ENCODE data around the gene RUNX3. TPM values are rescaled to one million over a fixed set of nuclear protein-coding genes. Genes with fewer than 3 reads are reported as not detected.
"Not testable (repeated sequence)": the region's sequence is repeated elsewhere in the genome, so short reads cannot be mapped to it uniquely, and the experiment has no call there.

The RUNX3 gene
- under 0.01 TPM in 1 of 2 replicates, not detected in the other for total RNA-seq

GRCh38 chr1:24930260-24931145, at the start of gene RUNX3:
RUNX3 (minus strand) TSS chr1:24930276; CDS start chr1:24929868, 408 bp downstream.
- no peak for DNase-seq (ENCODE audit: low read depth, low spot score)

GRCh38 chr1:24979232-24979631, 49.2 kb upstream of the RUNX3 start:
- not testable (repeated sequence) for DNase-seq (ENCODE audit: low read depth, low spot score)

GRCh38 chr1:24978383-24979032, 48.4 kb upstream of the RUNX3 start:
- DNase-seq (ENCODE audit: low read depth, low spot score), result no peak

DNA sequence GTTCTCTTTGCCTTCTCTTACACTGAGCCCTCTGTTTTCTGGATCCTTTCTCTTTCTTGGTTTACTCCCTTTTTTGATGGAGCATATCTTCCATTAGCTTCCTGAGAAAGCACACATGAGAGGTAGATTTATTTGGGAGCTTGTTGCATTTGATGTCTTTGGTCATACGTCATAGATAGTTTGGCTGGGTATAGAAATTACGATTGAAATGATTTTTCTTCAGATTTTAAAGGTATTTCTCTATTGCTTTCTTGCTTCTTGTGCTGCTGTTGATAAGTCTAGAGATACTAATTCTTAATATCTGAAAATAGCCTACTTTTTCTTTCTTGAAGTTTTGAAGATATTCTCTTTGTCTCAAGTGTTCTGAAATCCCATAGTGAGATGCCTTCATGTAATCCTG, 45.3 kb upstream of the RUNX3 start:
- DNase-seq (ENCODE audit: low read depth, low spot score), result no peak

- no peak for DNase-seq (ENCODE audit: low read depth, low spot score)
Measured at GRCh38 chr1:24973315-24973714, 43.2 kb upstream of the RUNX3 start.

- no peak for DNase-seq (ENCODE audit: low read depth, low spot score)
Measured at GRCh38 chr1:24972915-24973242, 42.8 kb upstream of the RUNX3 start.

DNA sequence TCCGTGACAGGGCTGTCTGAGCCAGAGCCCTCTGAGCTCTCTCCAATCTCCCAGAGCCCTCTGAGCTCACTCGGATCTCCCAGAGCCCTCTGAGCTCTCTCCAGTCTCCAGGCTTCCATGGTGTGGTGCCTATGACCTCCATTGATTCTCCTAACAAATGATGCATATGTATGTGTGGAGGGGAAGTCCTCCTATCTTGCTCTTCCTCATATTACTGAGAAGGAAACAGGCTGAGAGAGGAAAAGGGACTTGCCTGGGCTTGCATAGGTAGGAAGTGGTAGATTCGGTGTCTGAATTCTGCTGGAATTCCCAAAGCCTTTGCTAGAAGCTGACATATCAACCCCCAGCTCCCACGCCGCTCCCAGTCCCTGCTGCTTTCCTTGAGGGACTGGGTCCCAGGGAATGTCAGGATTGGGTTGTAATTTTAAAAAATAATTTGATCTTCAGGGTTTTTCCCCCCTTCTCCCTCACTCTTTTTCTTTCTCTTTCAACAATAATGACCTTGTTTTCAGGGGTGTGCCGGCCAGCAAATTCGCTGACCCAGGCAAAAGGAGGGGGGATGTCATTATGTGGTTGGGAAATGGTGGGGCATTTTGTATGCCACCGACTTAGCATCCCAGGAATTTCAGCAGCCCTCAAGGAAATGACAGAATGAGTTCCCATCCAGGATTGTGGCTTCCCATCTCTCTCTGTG, 42.3 kb upstream of the RUNX3 start:
- DNase-seq (ENCODE audit: low read depth, low spot score), result no peak

DNA sequence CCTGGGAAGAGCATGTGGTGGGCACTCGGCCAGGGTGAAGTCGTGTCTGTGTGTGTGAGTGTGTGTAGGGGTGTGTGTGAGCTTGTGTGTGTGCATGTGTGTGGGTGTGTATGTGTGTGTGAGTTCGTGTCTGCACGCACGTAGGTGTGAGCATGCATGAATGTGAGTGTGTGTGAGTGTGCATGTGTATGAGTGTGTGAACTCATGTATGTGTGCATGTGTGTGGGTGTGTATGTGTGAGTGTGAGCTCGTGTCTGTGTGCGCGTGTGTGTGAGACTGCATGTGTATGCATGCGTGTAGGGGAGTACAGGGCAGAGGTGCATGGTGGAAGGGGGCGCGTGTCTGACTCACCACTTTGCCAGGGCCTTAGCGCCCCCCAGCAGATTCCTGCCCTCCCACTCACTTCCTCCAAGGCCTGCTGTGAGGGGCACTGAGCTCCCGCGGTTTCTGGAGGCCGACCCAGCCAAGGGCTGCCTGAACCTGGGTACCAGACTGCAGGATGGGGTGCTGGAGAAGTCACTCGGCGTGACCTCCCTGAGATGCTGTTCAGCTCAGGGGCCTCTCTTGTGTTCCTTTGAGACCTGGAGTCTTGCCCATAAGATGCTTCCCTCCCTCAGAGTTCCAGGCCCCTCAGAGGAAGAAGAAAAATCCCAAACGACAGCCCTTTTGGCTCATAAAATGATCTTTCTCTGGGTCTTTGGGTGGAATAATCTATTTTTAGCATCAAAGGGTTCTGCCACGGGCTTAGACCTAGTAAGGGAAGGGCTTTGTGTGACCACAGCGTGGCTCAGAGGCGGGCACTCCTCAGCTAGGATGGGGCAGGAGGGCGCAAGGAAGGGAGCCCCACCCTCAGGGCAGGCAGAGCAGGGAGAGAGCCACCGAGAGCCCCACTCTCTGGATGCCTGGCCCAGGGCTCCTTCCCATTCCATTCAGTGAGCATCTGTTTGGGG, 41.1 kb upstream of the RUNX3 start:
- no peak for DNase-seq (ENCODE audit: low read depth, low spot score)

DNA sequence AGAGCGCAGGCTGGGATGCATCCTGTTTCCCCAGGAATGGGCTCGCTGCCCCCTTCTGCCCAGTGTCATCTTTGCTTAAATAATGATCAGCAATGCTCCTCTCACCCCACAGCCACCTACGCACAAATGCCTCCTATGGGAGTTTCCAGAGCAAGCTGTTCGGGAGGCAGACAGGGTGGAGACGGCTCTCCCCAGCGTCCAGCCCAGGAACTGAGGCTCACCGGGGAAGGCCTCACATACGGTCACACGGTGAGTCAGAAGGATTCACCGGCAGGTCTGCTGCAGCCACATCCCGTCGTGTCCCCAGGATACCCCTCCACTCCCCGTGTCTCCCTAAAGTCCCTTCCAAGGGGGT, 40.3 kb upstream of the RUNX3 start:
- no peak for DNase-seq (ENCODE audit: low read depth, low spot score)

- no peak for DNase-seq (ENCODE audit: low read depth, low spot score)
Measured at GRCh38 chr1:24969596-24970398, 39.7 kb upstream of the RUNX3 start.

DNA sequence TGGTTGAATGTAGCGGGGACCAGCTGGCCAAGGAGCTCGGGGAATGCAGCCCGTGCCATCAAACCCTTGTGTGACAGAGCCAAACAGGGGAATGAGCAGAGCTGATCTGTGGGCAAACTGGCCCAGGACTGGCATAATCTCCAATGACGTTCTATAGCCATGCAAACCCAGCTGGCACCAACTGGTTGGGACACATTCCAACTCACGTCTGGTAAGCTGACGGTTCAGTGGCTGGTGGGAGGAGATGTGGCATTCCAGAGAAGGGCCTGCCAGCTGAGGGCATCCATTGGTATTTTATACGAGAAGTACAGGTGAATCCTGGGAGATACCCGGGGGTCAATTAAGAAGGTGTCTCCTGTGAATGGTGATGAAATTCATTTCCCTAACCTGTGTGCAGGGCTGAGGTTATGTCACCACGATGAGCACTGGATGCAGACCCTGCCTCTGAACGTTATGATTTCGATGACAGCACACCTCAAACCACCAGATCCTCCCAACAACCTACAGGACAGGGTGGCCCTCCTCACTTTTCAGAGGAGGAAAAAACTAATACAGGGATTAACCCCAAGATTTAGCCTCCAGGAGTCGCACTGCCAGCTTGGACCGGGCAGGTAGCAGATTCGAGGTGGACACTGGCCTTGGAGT, 39.0 kb upstream of the RUNX3 start:
- DNase-seq (ENCODE audit: low read depth, low spot score), result no peak

GRCh38 chr1:24967962-24968361, 37.9 kb upstream of the RUNX3 start:
- no peak for DNase-seq (ENCODE audit: low read depth, low spot score)

- no peak for DNase-seq (ENCODE audit: low read depth, low spot score)
Measured at GRCh38 chr1:24967555-24967954, 37.5 kb upstream of the RUNX3 start.

DNA sequence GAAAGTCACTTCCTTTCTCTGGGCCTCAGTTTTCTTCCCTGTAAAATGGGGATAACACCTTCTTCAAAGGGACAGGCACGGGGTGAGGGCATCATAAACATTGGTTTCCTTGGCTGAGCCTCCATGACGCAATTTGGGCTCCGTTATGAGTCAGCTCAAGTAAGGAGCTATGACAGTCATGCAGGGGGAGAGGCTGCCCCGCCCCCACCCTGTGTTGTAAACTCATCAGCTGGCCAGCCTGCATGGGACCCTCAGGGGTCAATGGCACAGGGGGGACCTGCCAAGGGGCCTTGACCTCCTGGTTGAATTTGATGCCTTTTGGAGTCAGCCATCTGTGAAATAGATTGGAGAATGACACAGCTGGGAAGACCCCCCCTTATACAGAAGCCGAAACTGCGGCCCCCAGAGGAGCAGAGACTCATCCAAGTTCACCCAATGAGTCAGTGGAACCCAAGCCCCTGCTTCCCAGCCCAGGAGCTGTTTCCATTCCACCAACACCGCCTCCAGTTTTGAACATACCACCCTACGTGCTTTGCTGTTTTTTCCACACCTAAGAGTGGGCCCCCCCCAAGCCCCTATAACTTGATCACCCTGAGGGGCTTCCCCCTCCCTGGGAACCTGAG, 36.8 kb upstream of the RUNX3 start:
- DNase-seq (ENCODE audit: low read depth, low spot score), result no peak

GRCh38 chr1:24966121-24966723, 36.1 kb upstream of the RUNX3 start:
- DNase-seq (ENCODE audit: low read depth, low spot score), result no peak

- DNase-seq (ENCODE audit: low read depth, low spot score), result no peak
Measured at GRCh38 chr1:24965571-24965930, 35.5 kb upstream of the RUNX3 start.

DNA sequence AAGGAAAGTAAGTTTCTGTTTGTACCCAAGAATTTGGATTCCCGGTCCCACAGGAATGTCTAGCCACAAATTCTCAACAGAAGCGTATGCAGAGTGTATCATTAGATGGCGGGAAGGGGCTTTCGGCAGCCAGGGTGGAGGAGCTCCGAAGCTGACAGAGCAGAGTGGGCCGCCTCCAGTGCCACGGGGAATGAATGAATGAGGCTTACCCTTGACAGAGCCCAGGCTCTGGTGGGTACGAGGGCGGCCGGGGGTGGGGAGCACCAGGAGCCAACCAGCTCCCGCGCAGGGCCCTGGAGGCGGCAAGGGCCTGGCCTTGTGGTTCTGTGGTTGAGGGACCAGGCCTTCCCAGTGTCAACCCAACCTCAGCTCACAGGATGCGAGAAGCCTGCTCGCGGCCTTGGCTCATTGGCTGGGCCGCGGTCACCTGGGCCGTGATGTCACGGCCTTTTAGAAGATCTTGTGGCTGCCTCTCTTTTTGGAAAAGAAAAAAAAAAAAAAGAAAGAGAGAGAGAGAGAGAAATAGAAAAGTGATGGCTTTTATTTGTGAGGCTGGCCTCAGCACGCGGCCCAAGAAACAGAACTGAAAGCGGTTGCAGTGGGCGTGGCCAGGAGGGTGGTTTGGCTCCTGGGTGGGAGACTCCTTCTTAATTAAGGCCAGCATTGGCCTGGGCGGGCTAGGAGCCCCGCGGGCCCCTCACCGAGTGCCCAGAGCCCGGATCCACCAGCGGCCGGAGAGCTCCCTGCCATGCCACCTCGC, 34.9 kb upstream of the RUNX3 start:
- no peak for DNase-seq (ENCODE audit: low read depth, low spot score)

DNA sequence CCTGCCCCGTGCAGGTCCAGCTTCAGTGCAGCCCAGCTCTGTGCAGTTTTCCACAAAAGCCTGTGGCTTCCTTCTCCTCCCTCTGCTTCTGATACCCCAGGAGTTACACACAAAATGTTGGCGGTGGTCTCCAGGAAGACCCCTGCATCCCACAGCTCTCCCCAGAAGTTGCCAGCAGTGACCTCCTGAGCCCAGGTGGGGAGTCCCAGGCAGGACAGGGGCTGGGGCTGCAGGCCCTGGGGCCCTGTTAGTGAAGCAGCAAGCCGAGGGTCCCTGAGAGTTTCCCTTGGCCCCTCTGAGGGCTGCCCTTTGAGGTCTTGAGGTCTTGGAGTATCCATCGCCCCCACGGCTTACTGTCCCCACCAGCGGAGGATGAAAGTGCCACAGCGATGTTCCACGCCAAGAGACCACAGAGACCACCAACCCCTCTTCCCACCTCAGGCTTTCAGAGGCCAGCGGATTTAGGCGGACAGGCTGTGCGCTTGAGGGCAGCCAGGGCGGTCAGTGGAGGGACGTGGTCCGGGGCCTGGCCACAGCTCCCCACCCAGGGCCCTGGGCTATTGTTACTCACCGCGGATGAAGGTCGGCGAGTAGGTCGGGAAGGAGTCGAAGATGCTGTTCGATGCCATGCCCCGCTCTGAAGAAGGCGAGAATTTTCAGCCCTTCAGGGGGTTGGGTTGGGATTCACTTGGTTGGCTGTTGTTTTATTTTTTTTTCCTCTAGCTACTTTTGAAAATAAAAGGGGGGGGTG, 34.0 kb upstream of the RUNX3 start:
- no peak for DNase-seq (ENCODE audit: low read depth, low spot score)
